Measurements from ENCODE around the gene C1QC. TPM values are rescaled to one million over a fixed set of nuclear protein-coding genes. Genes with fewer than 3 reads are reported as not detected.
A peak's percentile ranks its signal among the peaks of the same experiment; 100 is the strongest.

C1QC gene
- total and polyA plus RNA-seq, 4 donors: 52.9 to 242 (median 104) TPM

DNA sequence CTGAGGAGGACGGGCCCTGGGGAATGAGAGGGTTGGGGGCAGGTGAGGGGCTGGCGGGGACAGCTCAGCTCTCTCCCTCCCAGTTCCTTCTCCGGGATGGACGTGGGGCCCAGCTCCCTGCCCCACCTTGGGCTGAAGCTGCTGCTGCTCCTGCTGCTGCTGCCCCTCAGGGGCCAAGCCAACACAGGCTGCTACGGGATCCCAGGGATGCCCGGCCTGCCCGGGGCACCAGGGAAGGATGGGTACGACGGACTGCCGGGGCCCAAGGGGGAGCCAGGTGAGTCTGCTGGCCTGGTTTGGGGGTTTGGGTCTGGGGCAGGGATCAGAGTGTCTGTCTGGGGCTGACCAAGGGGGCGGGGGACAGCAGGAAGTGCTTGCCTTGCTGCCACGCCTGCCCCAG lies 495 bp downstream of the C1QC start:
- Histone ChIP-seq H3K27ac (ENCODE audit: low read depth in 1 of 2, low read length in 2 of 2) (no peak overlapping the region), H3K4me1 (ENCODE audit: control insufficient read depth in 4 of 4, insufficient read depth in 4 of 4, low read length in 3 of 4) (peaks cover 0 to 1% (median 0%) of the 10 kb centered on the region in 4 donors), H3K36me3 (ENCODE audit: control insufficient read depth in 4 of 4, insufficient read depth in 3 of 4, low read depth in 1 of 4, low read length in 3 of 4) (no peaks in the 10 kb centered on the region), H3K27me3 (ENCODE audit: control insufficient read depth in 4 of 4, insufficient read depth in 4 of 4, low read length in 3 of 4) (no peaks in the 10 kb centered on the region), H3K9me3 (ENCODE audit: control insufficient read depth in 4 of 4, low read length in 3 of 4) (no peaks in the 10 kb centered on the region), H3K4me3 (ENCODE audit: low read depth in 1 of 3, low read length in 3 of 3) (peak overlapping the region in 1 of 3 donors; percentile 19), H3K9ac (ENCODE audit: low read depth in 1 of 2, low read length in 2 of 2) (no peak overlapping the region)
- 79% methylated on average over 12 of the region's 12 CpGs for WGBS
- TF ChIP-seq HNF4G (IDR thresholded peaks at IDR 0.05) (no peak), NR2F2 (IDR thresholded peaks at IDR 0.05) (no peak), JUND (IDR thresholded peaks at IDR 0.05) (no peak), HNF4A (conservative IDR thresholded peaks at IDR 0.05) (no peak), GABPA (IDR thresholded peaks at IDR 0.05 in 1 of 2, conservative IDR thresholded peaks at IDR 0.05 in 1 of 2) (no peak), EGR1 (IDR thresholded peaks at IDR 0.05; ENCODE audit: low read depth in 2 of 2) (no peak), FOXA2 (IDR thresholded peaks at IDR 0.05) (no peak), RXRA (IDR thresholded peaks at IDR 0.05) (no peak), SP1 (IDR thresholded peaks at IDR 0.05) (no peak), TAF1 (conservative IDR thresholded peaks at IDR 0.05) (no peak), ZBTB33 (IDR thresholded peaks at IDR 0.05) (no peak), RAD21 (IDR thresholded peaks at IDR 0.05) (no peak), CTCF (IDR thresholded peaks at IDR 0.05; ENCODE audit: low read depth, low read length, missing input control) (no peak), REST (IDR thresholded peaks at IDR 0.05) (no peak), YY1 (IDR thresholded peaks at IDR 0.05) (no peak)
- TF ChIP-seq, protein P1, sequence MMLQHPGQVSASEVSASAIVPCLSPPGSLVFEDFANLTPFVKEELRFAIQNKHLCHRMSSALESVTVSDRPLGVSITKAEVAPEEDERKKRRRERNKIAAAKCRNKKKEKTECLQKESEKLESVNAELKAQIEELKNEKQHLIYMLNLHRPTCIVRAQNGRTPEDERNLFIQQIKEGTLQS (IDR thresholded peaks at IDR 0.05): no peak
- TF ChIP-seq, protein P2, sequence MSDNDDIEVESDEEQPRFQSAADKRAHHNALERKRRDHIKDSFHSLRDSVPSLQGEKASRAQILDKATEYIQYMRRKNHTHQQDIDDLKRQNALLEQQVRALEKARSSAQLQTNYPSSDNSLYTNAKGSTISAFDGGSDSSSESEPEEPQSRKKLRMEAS (IDR thresholded peaks at IDR 0.05): no peak
- DNase-seq (ENCODE audit: low spot score): no peak

All from liver (tissue), 9 donors.